Endothelial cell of umbilical vein (primary cell): ENCODE results near the gene DNAJC3. TPM values are rescaled to one million over a fixed set of nuclear protein-coding genes. Genes with fewer than 3 reads are reported as not detected.

Source experiments
- BruUV-seq: library from RNA; stranded (reverse); fragments of 400-500 nt; replicated peaks from 2 replicates; lab custom pipeline; 2021; lab: Mats Ljungman, UMichigan
- CTCF ChIA-PET: fragments of 300-600, 350-600 bp; sonication (Branson Sonifier 250); formaldehyde crosslinking; loops from one replicate; lab custom pipeline; 2021; ENCODE audit warnings: antibody characterized with exemption, inconsistent platforms; lab: Charles Lee
- POLR2A ChIA-PET: fragments of 300-600, 350-600 bp; sonication (Branson Sonifier 250); formaldehyde crosslinking; loops from one replicate; lab custom pipeline; 2021; ENCODE audit warnings: antibody characterized with exemption, inconsistent platforms; lab: Charles Lee
- DNase-seq: peaks from one replicate; pipeline ENCODE4 v3.0.0-alpha.2; 2011; ENCODE audit warnings: low read depth, low spot score
- FAIRE-seq: peaks from 2 replicates; lab custom pipeline; 2011; peaks lifted over from hg19 to GRCh38; lab: Jason Lieb, UNC
- H2AFZ ChIP-seq: 2 replicates; pipeline ENCODE4 v1.6.0; 2012; ENCODE audit warnings: low read depth, low read length, control low read depth, inconsistent platforms
- H3K27ac ChIP-seq: 2 replicates; pipeline ENCODE4 v1.5.1; 2011; ENCODE audit warnings: low read depth, mild to moderate bottlenecking, control low read depth, low read length, moderate library complexity; ENCODE audit not compliant: insufficient read depth
- H3K27me3 ChIP-seq, 2 experiments: 2 replicates each; pipeline versions ENCODE4 v1.6.0 to v1.6.1; 2011; ENCODE audit warnings: low read length in 2 of 2, mixed read lengths in 1 of 2; ENCODE audit not compliant: control insufficient read depth in 2 of 2, insufficient read depth in 2 of 2
- H3K36me3 ChIP-seq, 2 experiments: 2 replicates in 1 of 2; 3 replicates in 1 of 2; pipeline ENCODE4 v1.5.1; 2011; ENCODE audit warnings: low read length in 2 of 2, mild to moderate bottlenecking in 1 of 2, moderate library complexity in 1 of 2; ENCODE audit not compliant: control insufficient read depth in 2 of 2, insufficient read depth in 2 of 2; ENCODE audit errors: extremely low read depth in 1 of 2
- H3K4me1 ChIP-seq: 3 replicates; pipeline ENCODE4 v1.5.1; 2011; ENCODE audit warnings: mild to moderate bottlenecking, low read length; ENCODE audit not compliant: control insufficient read depth, insufficient read depth; ENCODE audit errors: extremely low read depth
- H3K4me2 ChIP-seq: 2 replicates; pipeline ENCODE4 v1.6.1; 2011; ENCODE audit warnings: low read length, control low read depth, mixed read lengths; ENCODE audit not compliant: insufficient read depth
- H3K4me3 ChIP-seq, 3 experiments: fragments of 200-600 bp in 1 of 3; sonication (generic), shearing (Covaris generic) in 1 of 3; replicated peaks in 1 of 3; 2 replicates each; pipeline ENCODE4 v1.5.1; 2011 to 2016; ENCODE audit warnings: control low read depth in 3 of 3, low read length in 3 of 3, mild to moderate bottlenecking in 2 of 3, inconsistent platforms in 1 of 3, low read depth in 1 of 3, moderate library complexity in 1 of 3; ENCODE audit not compliant: insufficient read depth in 1 of 3
- H3K79me2 ChIP-seq: 2 replicates; pipeline ENCODE4 v1.6.0; 2012; ENCODE audit warnings: low read length, inconsistent platforms; ENCODE audit not compliant: control insufficient read depth, insufficient read depth
- H3K9ac ChIP-seq: replicated peaks from 2 replicates; pipeline ENCODE3; 2011; ENCODE audit warnings: low read length, control low read depth; ENCODE audit not compliant: insufficient read depth; ENCODE audit errors: extremely low read depth
- H3K9me1 ChIP-seq: replicated peaks from 3 replicates; pipeline ENCODE4 v1.6.0; 2011; ENCODE audit warnings: mild to moderate bottlenecking, low read length; ENCODE audit not compliant: control insufficient read depth, insufficient read depth; ENCODE audit errors: extremely low read depth
- H3K9me3 ChIP-seq: replicated peaks from 2 replicates; pipeline ENCODE4 v1.5.1; 2012; ENCODE audit warnings: low read length, inconsistent platforms; ENCODE audit not compliant: control insufficient read depth, insufficient read depth
- H4K20me1 ChIP-seq: replicated peaks from 2 replicates; pipeline ENCODE3; 2011; ENCODE audit warnings: mild to moderate bottlenecking, low read length; ENCODE audit not compliant: control insufficient read depth, insufficient read depth; ENCODE audit errors: extremely low read depth
- EZH2 ChIP-seq: IDR thresholded peaks from 2 replicates; pipeline ENCODE4 v1.6.1; 2012; ENCODE audit warnings: borderline replicate concordance, low read depth, mild to moderate bottlenecking, moderate library complexity, low read length, inconsistent platforms; ENCODE audit not compliant: severe bottlenecking
- FOS ChIP-seq: IDR thresholded peaks from 2 replicates; pipeline ENCODE4 v1.6.1; 2011; ENCODE audit warnings: mild to moderate bottlenecking, low read length, moderate library complexity, borderline replicate concordance; ENCODE audit not compliant: insufficient read depth
- GATA2 ChIP-seq: IDR thresholded peaks from 2 replicates; pipeline ENCODE4 v1.7.0; 2011; ENCODE audit warnings: low read depth, mild to moderate bottlenecking, moderate library complexity, mixed read lengths, low read length; ENCODE audit not compliant: insufficient read length, insufficient read depth
- JUN ChIP-seq: IDR thresholded peaks from 2 replicates; pipeline ENCODE4 v1.6.1; 2011; ENCODE audit warnings: borderline replicate concordance, low read depth; ENCODE audit not compliant: insufficient read length, insufficient read depth
- MYC ChIP-seq: IDR thresholded peaks from one replicate; pipeline ENCODE4 v1.6.1; 2011; ENCODE audit warnings: mild to moderate bottlenecking, low read depth, low read length
- POLR2A ChIP-seq: IDR thresholded peaks from 2 replicates; pipeline ENCODE4 v1.6.1; 2012; ENCODE audit warnings: low read depth, mild to moderate bottlenecking, control low read depth, low read length
- POLR2AphosphoS5 ChIP-seq: IDR thresholded peaks from 2 replicates; pipeline ENCODE4 v1.6.1; 2012; ENCODE audit warnings: low read depth, mild to moderate bottlenecking, control low read depth, low read length, moderate library complexity; ENCODE audit not compliant: insufficient read depth
- dilution Hi-C: fragments of 300-500 bp; cut with MboI; formaldehyde crosslinking; loops from one replicate; pipeline ENCODE4 v1.15.0; 2019; ENCODE audit warnings: low sequenced_read_pairs; ENCODE audit not compliant: extremely low pct_ligation_motif_present
- intact Hi-C: fragments of 100-400 bp; cut with micrococcal nuclease; formaldehyde crosslinking; loops from one replicate; pipeline ENCODE4 v1.10.0; 2022
- polyA plus RNA-seq, 4 experiments: library from polyadenylated mRNA; depleted of rRNA in 3 of 4; stranded (reverse) in 3 of 4; unstranded in 1 of 4; fragments of >200 nt; gene quantifications; 2 replicates each; pipeline versions ENCODE4 v1.2.1 to v1.2.3, GENCODE V29; 2011 to 2012; ENCODE audit warnings: missing spikeins in 1 of 4
- total RNA-seq: library from RNA; stranded (reverse); gene quantifications from 2 replicates; pipeline ENCODE4 v1.2.3, GENCODE V29; 2021
- TF ChIP-seq, protein P1 (sequence below), 2 donors: IDR thresholded peaks; 1 replicate in 1 of 2; 2 replicates in 1 of 2; pipeline ENCODE4 v1.5.1; 2011; ENCODE audit warnings: low read length in 2 of 2, mild to moderate bottlenecking in 2 of 2, moderate library complexity in 2 of 2, control low read depth in 1 of 2, inconsistent platforms in 1 of 2, low read depth in 1 of 2; ENCODE audit not compliant: insufficient read depth in 1 of 2; ENCODE audit errors: extremely low read depth in 1 of 2
- TF ChIP-seq, protein P2 (sequence below): IDR thresholded peaks from 2 replicates; pipeline ENCODE4 v1.6.1; 2011; ENCODE audit not compliant: insufficient read depth, insufficient read length

DNAJC3 gene
- total and polyA plus RNA-seq, 2 donors (not counting 3 experiments of a cell fraction or from before 2014, with no cell fraction given): 17.0 to 51.2 TPM

DNA sequence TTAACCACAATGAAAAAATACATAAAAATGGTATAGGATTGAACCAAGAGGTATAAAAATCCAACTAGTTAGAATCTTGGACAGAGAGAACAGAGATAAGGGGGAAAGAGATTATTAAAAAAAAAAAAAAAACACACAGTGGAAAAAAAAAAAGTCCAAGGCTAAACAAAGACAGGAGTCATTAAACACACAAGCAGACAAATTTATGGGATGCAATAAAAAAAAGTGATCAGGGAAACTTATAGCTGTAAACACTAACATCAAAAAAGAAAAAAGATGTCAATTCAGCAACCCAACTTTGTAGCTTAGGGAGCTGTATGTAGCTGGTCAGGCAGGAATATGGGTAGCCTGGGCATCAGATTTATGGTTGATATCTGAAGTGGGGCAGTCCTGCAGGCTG is 129.0 kb downstream of the DNAJC3 start:
- no peak for DNase-seq
- ChIA-PET POLR2A (no interaction called here), CTCF (no interaction called here)
- no peak for FAIRE-seq
- Histone ChIP-seq H3K36me3 (no peaks in the 10 kb centered on the region), H3K27me3 (no peaks in the 10 kb centered on the region), H3K9me3 (no peaks in the 10 kb centered on the region), H4K20me1 (no peaks in the 10 kb centered on the region), H3K27ac (no peak overlapping the region), H3K9me1 (no peaks in the 10 kb centered on the region), H3K4me3 (no peak overlapping the region), H3K4me2 (no peak overlapping the region), H3K9ac (no peak overlapping the region), H3K4me1 (no peaks in the 10 kb centered on the region), H2AFZ (no peak overlapping the region), H3K79me2 (no peaks in the 10 kb centered on the region)
- intact Hi-C loops: no loop called here
- no peak for TF ChIP-seq JUN
- TF ChIP-seq, protein P1, sequence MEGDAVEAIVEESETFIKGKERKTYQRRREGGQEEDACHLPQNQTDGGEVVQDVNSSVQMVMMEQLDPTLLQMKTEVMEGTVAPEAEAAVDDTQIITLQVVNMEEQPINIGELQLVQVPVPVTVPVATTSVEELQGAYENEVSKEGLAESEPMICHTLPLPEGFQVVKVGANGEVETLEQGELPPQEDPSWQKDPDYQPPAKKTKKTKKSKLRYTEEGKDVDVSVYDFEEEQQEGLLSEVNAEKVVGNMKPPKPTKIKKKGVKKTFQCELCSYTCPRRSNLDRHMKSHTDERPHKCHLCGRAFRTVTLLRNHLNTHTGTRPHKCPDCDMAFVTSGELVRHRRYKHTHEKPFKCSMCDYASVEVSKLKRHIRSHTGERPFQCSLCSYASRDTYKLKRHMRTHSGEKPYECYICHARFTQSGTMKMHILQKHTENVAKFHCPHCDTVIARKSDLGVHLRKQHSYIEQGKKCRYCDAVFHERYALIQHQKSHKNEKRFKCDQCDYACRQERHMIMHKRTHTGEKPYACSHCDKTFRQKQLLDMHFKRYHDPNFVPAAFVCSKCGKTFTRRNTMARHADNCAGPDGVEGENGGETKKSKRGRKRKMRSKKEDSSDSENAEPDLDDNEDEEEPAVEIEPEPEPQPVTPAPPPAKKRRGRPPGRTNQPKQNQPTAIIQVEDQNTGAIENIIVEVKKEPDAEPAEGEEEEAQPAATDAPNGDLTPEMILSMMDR (IDR thresholded peaks at IDR 0.05; ENCODE audit: extremely low read depth in 1 of 2, insufficient read depth in 1 of 2, low read depth in 1 of 2, low read length in 2 of 2): no peak
- no peak for TF ChIP-seq EZH2
- TF ChIP-seq GATA2: no peak
- no TSS peak for BruUV-seq
- dilution Hi-C loops: no loop called here

DNA sequence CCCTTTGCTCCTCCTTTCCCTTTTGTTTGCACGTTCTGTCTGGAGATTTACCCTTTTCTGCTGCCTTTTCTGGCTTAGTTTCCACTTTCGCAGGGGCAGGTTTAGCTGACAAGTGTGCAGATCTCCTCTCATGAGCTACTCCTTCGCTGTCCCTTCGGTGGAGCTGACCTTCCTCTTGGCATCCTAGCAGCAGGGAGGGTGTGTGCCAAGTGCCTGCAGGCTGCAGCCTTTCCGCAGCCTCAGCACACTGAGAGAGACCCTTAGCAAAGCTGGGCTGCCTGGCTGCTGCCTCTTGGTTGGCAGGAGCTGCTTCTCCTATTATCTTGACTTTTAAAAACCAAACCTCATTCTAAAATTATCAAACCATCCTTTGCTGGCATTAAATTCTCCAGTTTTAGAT is 132.5 kb downstream of the DNAJC3 start:
- no peak for DNase-seq
- H3K9ac ChIP-seq: no peak overlapping the region
- no peaks in the 10 kb centered on the region for H4K20me1 ChIP-seq
- no peaks in the 10 kb centered on the region for H3K9me3 ChIP-seq
- no peaks in the 10 kb centered on the region for H3K27me3 ChIP-seq
- no peak for FAIRE-seq
- no peaks in the 10 kb centered on the region for H3K36me3 ChIP-seq
- intact Hi-C loops (no loop called here), dilution Hi-C loops (no loop called here)
- TF ChIP-seq FOS (no peak), GATA2 (no peak), POLR2A (no peak), POLR2AphosphoS5 (no peak), MYC (no peak), EZH2 (no peak), JUN (no peak)
- TF ChIP-seq, protein P1 (IDR thresholded peaks at IDR 0.05; ENCODE audit: extremely low read depth in 1 of 2, insufficient read depth in 1 of 2, low read depth in 1 of 2, low read length in 2 of 2): no peak
- TF ChIP-seq, protein P2, sequence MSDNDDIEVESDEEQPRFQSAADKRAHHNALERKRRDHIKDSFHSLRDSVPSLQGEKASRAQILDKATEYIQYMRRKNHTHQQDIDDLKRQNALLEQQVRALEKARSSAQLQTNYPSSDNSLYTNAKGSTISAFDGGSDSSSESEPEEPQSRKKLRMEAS: no peak
- no peak overlapping the region for H2AFZ ChIP-seq
- BruUV-seq: no TSS peak
- H3K4me1 ChIP-seq: no peaks in the 10 kb centered on the region
- no peak overlapping the region for H3K27ac ChIP-seq
- POLR2A ChIA-PET: no interaction called here
- no peaks in the 10 kb centered on the region for H3K9me1 ChIP-seq
- CTCF ChIA-PET: interaction anchor here (1.6 to 1.7 kb wide), 2 partner anchors 11 to 14 kb away, joined by 3 to 4 read pairs; no protein-coding TSS in a partner anchor
- H3K79me2 ChIP-seq: no peaks in the 10 kb centered on the region
- H3K4me2 ChIP-seq: no peak overlapping the region
- H3K4me3 ChIP-seq: no peak overlapping the region
